ENCODE results near the gene LIPC.

The LIPC gene

DNA sequence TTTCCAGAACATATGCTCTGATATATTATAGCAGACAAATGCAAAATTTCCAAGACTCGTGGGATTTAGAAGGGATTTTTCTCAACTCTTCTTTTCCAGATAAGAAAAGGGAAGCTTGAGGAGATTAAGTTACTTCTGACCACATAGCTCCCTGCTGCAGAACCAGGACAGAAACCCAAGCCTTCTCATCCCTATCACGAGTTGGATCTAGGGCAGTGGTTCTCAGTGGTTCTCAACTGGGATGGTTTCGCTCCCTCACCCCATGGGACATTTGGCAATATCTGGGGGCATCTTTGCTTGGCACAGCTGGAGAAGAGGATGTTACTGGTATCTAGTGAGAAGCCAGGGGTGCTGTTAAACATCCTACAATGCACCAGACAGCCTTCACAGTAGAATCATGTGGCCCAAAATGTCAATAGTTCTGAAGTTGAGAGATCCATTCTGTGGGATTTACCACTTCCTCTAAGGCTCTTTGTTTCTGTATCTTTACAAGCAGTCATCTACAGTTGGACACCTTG is 64.2 kb downstream of the LIPC start:
- no peak overlapping the region for H3K18ac ChIP-seq (ENCODE audit: low read length)
- no peaks in the 10 kb centered on the region for H3K27me3 ChIP-seq (ENCODE audit: insufficient read depth, low read length, poor library complexity)
- H3K4me3 ChIP-seq (ENCODE audit: low read length): no peak overlapping the region
- no peak overlapping the region for H3K4ac ChIP-seq (ENCODE audit: low read depth, low read length)
- H3K27ac ChIP-seq (ENCODE audit: low read depth, low read length): no peak overlapping the region
- H4K8ac ChIP-seq (ENCODE audit: low read depth, low read length): no peak overlapping the region
- no peaks in the 10 kb centered on the region for H3K36me3 ChIP-seq (ENCODE audit: control insufficient read depth, insufficient read depth, low read length)
- no peak overlapping the region for H3K9ac ChIP-seq (ENCODE audit: low read length)
- H2BK120ac ChIP-seq (ENCODE audit: low read depth, low read length): no peak overlapping the region
- H3K23ac ChIP-seq (ENCODE audit: low read length): no peak overlapping the region
- DNase-seq: peak; percentile 16
- no peaks in the 10 kb centered on the region for H3K4me1 ChIP-seq (ENCODE audit: control insufficient read depth, low read depth, low read length)
- H3K56ac ChIP-seq (ENCODE audit: low read length): no peak overlapping the region
- H2BK15ac ChIP-seq (replicated peaks; ENCODE audit: low read depth): no peak overlapping the region
- WGBS (ENCODE audit: extremely low coverage, insufficient coverage, low lambda C conversion rate): no CpG with 5 or more reads among the region's 3 CpGs
- no peaks in the 10 kb centered on the region for H3K79me1 ChIP-seq (ENCODE audit: low read length)
- H3K4me2 ChIP-seq (ENCODE audit: low read length): no peak overlapping the region
- no peak overlapping the region for H2AK5ac ChIP-seq (ENCODE audit: low read length)
- H3K79me2 ChIP-seq (ENCODE audit: control insufficient read depth, insufficient read depth, low read length): no peaks in the 10 kb centered on the region
- H4K5ac ChIP-seq (ENCODE audit: low read length): no peak overlapping the region
- no peak overlapping the region for H2BK5ac ChIP-seq (ENCODE audit: low read length)

GRCh38 chr15:58497046-58497785 is 65.4 kb downstream of the LIPC start:
- Histone ChIP-seq H3K4ac (ENCODE audit: low read depth, low read length) (no peak overlapping the region), H3K4me1 (ENCODE audit: control insufficient read depth, low read depth, low read length) (no peaks in the 10 kb centered on the region), H2BK15ac (replicated peaks; ENCODE audit: low read depth) (no peak overlapping the region), H3K9ac (ENCODE audit: low read length) (no peak overlapping the region), H3K27ac (ENCODE audit: low read depth, low read length) (no peak overlapping the region), H2AK5ac (ENCODE audit: low read length) (no peak overlapping the region), H3K79me1 (ENCODE audit: low read length) (no peaks in the 10 kb centered on the region), H4K5ac (ENCODE audit: low read length) (no peak overlapping the region), H3K36me3 (ENCODE audit: control insufficient read depth, insufficient read depth, low read length) (no peaks in the 10 kb centered on the region), H2BK120ac (ENCODE audit: low read depth, low read length) (no peak overlapping the region), H3K18ac (ENCODE audit: low read length) (no peak overlapping the region), H3K56ac (ENCODE audit: low read length) (no peak overlapping the region), H3K23ac (ENCODE audit: low read length) (no peak overlapping the region), H2BK5ac (ENCODE audit: low read length) (peak overlapping the region; percentile 25), H3K27me3 (ENCODE audit: insufficient read depth, low read length, poor library complexity) (no peaks in the 10 kb centered on the region), H3K79me2 (ENCODE audit: control insufficient read depth, insufficient read depth, low read length) (no peaks in the 10 kb centered on the region), H3K4me2 (ENCODE audit: low read length) (no peak overlapping the region), H4K8ac (ENCODE audit: low read depth, low read length) (no peak overlapping the region), H3K4me3 (ENCODE audit: low read length) (no peak overlapping the region)
- DNase-seq: no peak
- no CpG with 5 or more reads among the region's 9 CpGs for WGBS (ENCODE audit: extremely low coverage, insufficient coverage, low lambda C conversion rate)

DNA sequence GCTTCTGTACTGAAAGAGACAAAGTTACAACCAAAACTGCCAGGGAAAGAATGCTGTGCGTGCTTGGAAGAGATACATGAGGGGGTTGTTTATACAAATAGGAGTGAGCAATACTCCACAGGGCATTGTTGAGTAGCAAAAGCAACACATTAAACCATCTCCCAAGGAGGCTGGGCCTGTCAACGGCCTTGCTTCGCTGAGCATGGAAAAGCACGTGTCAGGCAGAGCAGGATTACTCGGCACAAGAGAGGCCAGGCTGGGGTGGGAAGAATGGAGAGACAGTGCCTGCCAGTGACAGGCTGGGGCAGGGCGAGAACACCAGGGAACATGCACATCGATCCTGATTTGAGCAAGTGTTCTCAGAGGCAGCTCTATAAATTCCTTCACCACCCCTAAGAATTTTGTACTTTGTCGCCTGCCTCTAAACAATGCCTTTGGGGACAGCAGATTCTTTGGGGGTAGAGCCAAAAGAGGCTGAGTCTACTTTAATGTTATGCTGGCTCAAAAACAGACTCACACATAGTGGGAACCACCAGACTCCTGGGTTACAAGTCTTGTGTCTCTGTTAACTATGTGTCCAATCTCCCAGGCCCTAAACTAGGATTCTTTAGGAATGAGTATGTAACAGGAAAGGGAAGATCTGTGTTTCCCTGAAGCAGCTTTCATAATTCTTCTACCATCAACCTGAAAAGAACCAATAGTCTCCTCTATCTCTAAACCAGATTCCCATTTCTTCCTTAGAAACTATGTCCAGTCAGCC is 67.2 kb downstream of the LIPC start:
- Histone ChIP-seq H3K4me3 (ENCODE audit: low read length) (no peak overlapping the region), H3K4me1 (ENCODE audit: control insufficient read depth, low read depth, low read length) (no peaks in the 10 kb centered on the region), H3K18ac (ENCODE audit: low read length) (no peak overlapping the region), H3K4me2 (ENCODE audit: low read length) (no peak overlapping the region), H3K23ac (ENCODE audit: low read length) (no peak overlapping the region), H3K4ac (ENCODE audit: low read depth, low read length) (no peak overlapping the region), H2BK15ac (replicated peaks; ENCODE audit: low read depth) (no peak overlapping the region), H3K56ac (ENCODE audit: low read length) (peak overlapping the region; percentile 54), H2AK5ac (ENCODE audit: low read length) (no peak overlapping the region), H3K9ac (ENCODE audit: low read length) (no peak overlapping the region), H3K27ac (ENCODE audit: low read depth, low read length) (no peak overlapping the region), H4K5ac (ENCODE audit: low read length) (no peak overlapping the region), H4K8ac (ENCODE audit: low read depth, low read length) (no peak overlapping the region), H3K27me3 (ENCODE audit: insufficient read depth, low read length, poor library complexity) (no peaks in the 10 kb centered on the region), H2BK5ac (ENCODE audit: low read length) (no peak overlapping the region), H2BK120ac (ENCODE audit: low read depth, low read length) (no peak overlapping the region), H3K79me1 (ENCODE audit: low read length) (no peaks in the 10 kb centered on the region), H3K36me3 (ENCODE audit: control insufficient read depth, insufficient read depth, low read length) (no peaks in the 10 kb centered on the region), H3K79me2 (ENCODE audit: control insufficient read depth, insufficient read depth, low read length) (no peaks in the 10 kb centered on the region)
- WGBS (ENCODE audit: extremely low coverage, insufficient coverage, low lambda C conversion rate): no CpG with 5 or more reads among the region's 8 CpGs
- DNase-seq: no peak

DNA sequence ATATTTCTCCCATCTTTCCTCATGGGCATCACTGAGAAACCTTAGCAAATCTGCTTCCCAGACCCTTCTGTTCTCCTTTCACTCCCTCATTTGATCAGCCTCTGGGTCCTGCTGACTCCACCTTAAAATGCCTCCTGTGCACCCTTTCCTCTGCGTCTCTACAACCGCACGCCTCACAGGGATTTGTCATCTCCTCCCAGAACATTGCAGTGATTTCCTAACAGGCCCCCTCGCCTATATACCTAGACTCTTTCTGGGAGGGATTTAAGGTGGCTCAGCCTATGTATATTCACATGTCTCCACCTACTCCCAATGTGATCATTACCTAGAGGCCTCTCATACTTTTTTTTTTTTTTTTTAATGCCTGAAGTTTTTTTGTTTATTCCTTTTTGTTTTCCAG is 69.2 kb downstream of the LIPC start:
- Histone ChIP-seq H3K4me3 (ENCODE audit: low read length) (no peak overlapping the region), H3K36me3 (ENCODE audit: control insufficient read depth, insufficient read depth, low read length) (no peaks in the 10 kb centered on the region), H3K79me2 (ENCODE audit: control insufficient read depth, insufficient read depth, low read length) (no peaks in the 10 kb centered on the region), H3K27me3 (ENCODE audit: insufficient read depth, low read length, poor library complexity) (no peaks in the 10 kb centered on the region), H2BK5ac (ENCODE audit: low read length) (no peak overlapping the region), H4K8ac (ENCODE audit: low read depth, low read length) (no peak overlapping the region), H3K27ac (ENCODE audit: low read depth, low read length) (no peak overlapping the region), H3K4me2 (ENCODE audit: low read length) (no peak overlapping the region), H2BK120ac (ENCODE audit: low read depth, low read length) (no peak overlapping the region), H4K5ac (ENCODE audit: low read length) (no peak overlapping the region), H2AK5ac (ENCODE audit: low read length) (no peak overlapping the region), H2BK15ac (replicated peaks; ENCODE audit: low read depth) (no peak overlapping the region), H3K9ac (ENCODE audit: low read length) (no peak overlapping the region), H3K4me1 (ENCODE audit: control insufficient read depth, low read depth, low read length) (no peaks in the 10 kb centered on the region), H3K79me1 (ENCODE audit: low read length) (no peaks in the 10 kb centered on the region), H3K18ac (ENCODE audit: low read length) (no peak overlapping the region), H3K56ac (ENCODE audit: low read length) (no peak overlapping the region), H3K23ac (ENCODE audit: low read length) (no peak overlapping the region), H3K4ac (ENCODE audit: low read depth, low read length) (no peak overlapping the region)
- DNase-seq: no peak
- WGBS (ENCODE audit: extremely low coverage, insufficient coverage, low lambda C conversion rate): no CpG with 5 or more reads among the region's 4 CpGs

- H3K79me2 ChIP-seq (ENCODE audit: control insufficient read depth, insufficient read depth, low read length): no peaks in the 10 kb centered on the region
- no peak for DNase-seq
- no CpG with 5 or more reads among the region's 4 CpGs for WGBS (ENCODE audit: extremely low coverage, insufficient coverage, low lambda C conversion rate)
Observed at GRCh38 chr15:58501636-58502188, 69.9 kb downstream of the LIPC start.

More at GRCh38 chr15:58501636-58502188, 69.9 kb downstream of the LIPC start:
- Histone ChIP-seq H2BK120ac (ENCODE audit: low read depth, low read length) (no peak overlapping the region), H3K4me1 (ENCODE audit: control insufficient read depth, low read depth, low read length) (no peaks in the 10 kb centered on the region), H3K27me3 (ENCODE audit: insufficient read depth, low read length, poor library complexity) (no peaks in the 10 kb centered on the region), H3K18ac (ENCODE audit: low read length) (no peak overlapping the region), H2AK5ac (ENCODE audit: low read length) (no peak overlapping the region), H3K56ac (ENCODE audit: low read length) (no peak overlapping the region), H2BK15ac (replicated peaks; ENCODE audit: low read depth) (no peak overlapping the region), H3K36me3 (ENCODE audit: control insufficient read depth, insufficient read depth, low read length) (no peaks in the 10 kb centered on the region), H3K79me1 (ENCODE audit: low read length) (no peaks in the 10 kb centered on the region), H3K9ac (ENCODE audit: low read length) (no peak overlapping the region), H3K4me3 (ENCODE audit: low read length) (no peak overlapping the region), H3K4ac (ENCODE audit: low read depth, low read length) (no peak overlapping the region), H4K5ac (ENCODE audit: low read length) (no peak overlapping the region), H4K8ac (ENCODE audit: low read depth, low read length) (no peak overlapping the region), H3K27ac (ENCODE audit: low read depth, low read length) (no peak overlapping the region), H3K23ac (ENCODE audit: low read length) (no peak overlapping the region), H3K4me2 (ENCODE audit: low read length) (no peak overlapping the region), H2BK5ac (ENCODE audit: low read length) (no peak overlapping the region)
